Uterus (tissue), 2 donors: Measurements from ENCODE around the gene CTSE.

Source experiments
- POLR2A ChIP-seq, 2 donors: fragments of 450-650 bp; IDR thresholded peaks; one replicate each; pipeline ENCODE4 v1.6.1; 2016; ENCODE audit warnings: antibody characterized with exemption in 2 of 2, mild to moderate bottlenecking in 1 of 2, moderate library complexity in 1 of 2
- TF ChIP-seq, protein P1 (sequence below), 4 experiments: fragments of 200-600 bp in 2 of 4; fragments of 450-650 bp in 2 of 4; sonication (generic) in 2 of 4; IDR thresholded peaks; one replicate each; pipeline ENCODE4 v1.5.1; 2016 to 2019; ENCODE audit warnings: antibody characterized with exemption in 4 of 4, mild to moderate bottlenecking in 2 of 4, moderate library complexity in 1 of 4

DNA sequence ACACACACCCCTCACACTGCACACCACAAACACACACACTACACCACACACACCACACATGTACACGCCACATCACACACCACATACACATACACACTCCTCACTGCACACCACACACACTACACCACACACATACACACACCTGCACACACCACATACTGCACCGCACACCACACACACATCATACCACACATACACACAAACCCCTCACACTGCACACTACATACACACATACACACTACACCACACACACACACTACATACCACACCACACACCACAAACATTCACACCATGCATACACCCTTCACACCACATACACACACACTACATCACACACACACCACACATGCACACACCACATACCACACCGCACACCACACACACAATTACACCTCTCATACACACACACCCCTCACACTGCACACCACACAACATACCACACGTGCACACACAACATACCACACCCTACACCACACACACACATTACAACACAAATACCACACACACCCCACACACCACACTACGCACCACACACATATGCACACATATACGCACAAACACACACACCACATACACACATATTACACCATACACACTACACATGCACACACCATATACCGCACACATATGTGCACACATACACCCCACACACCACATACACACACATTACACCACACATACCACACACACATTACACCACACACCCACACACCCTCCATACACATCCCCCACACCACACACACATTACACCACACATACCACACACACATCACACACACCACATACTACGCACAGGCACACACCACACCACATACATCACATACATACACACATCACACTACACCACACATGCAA, 50.1 kb downstream of the CTSE start:
- TF ChIP-seq, protein P1, sequence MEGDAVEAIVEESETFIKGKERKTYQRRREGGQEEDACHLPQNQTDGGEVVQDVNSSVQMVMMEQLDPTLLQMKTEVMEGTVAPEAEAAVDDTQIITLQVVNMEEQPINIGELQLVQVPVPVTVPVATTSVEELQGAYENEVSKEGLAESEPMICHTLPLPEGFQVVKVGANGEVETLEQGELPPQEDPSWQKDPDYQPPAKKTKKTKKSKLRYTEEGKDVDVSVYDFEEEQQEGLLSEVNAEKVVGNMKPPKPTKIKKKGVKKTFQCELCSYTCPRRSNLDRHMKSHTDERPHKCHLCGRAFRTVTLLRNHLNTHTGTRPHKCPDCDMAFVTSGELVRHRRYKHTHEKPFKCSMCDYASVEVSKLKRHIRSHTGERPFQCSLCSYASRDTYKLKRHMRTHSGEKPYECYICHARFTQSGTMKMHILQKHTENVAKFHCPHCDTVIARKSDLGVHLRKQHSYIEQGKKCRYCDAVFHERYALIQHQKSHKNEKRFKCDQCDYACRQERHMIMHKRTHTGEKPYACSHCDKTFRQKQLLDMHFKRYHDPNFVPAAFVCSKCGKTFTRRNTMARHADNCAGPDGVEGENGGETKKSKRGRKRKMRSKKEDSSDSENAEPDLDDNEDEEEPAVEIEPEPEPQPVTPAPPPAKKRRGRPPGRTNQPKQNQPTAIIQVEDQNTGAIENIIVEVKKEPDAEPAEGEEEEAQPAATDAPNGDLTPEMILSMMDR (IDR thresholded peaks at IDR 0.05) = no peak
- no peak for TF ChIP-seq POLR2A (IDR thresholded peaks at IDR 0.05)
